A549 (cell line): ENCODE results near the gene MAMLD1. TPM values are rescaled to one million over a fixed set of nuclear protein-coding genes. Genes with fewer than 3 reads are reported as not detected.

Source experiments
- ATAC-seq, 2 experiments: fragments of 200-7000 bp in 1 of 2; fragments of >200 bp in 1 of 2; cut with Nextera tagmentation in 1 of 2; cut with Tn5 transposase in 1 of 2; 3 replicates each; pipeline versions ENCODE4 v1.8.0 to v1.9.1; 2018 to 2020; ENCODE audit warnings: mild to moderate bottlenecking in 1 of 2, moderate library complexity in 1 of 2
- CTCF ChIA-PET: fragments of 300-600 bp; sonication (Branson Sonifier 250); formaldehyde crosslinking; extraction: SDS; loops from one replicate; lab custom pipeline; 2021; ENCODE audit warnings: antibody characterized with exemption, inconsistent platforms; lab: Yijun Ruan, JAX
- POLR2A ChIA-PET: fragments of 350-600 bp; formaldehyde crosslinking; extraction: SDS; loops from one replicate; lab custom pipeline; 2021; ENCODE audit warnings: antibody characterized with exemption, inconsistent platforms; lab: Yijun Ruan, JAX
- DNase-seq, 2 experiments: peaks; one replicate each; pipeline versions ENCODE4 v3.0.0 to v3.0.0-alpha.2; 2011 to 2016; ENCODE audit warnings: low read depth in 1 of 2, low spot score in 1 of 2
- FAIRE-seq: peaks from 2 replicates; lab custom pipeline; 2011; peaks lifted over from hg19 to GRCh38; lab: Jason Lieb, UNC
- H3K27ac ChIP-seq, 2 experiments: fragments of >200 bp; sonication (Bioruptor Twin); formaldehyde crosslinking; 3 replicates each; pipeline ENCODE4 v1.5.1; 2016 to 2017
- H3K4me1 ChIP-seq: fragments of >200 bp; sonication (Bioruptor Twin); formaldehyde crosslinking; 3 replicates; pipeline ENCODE4 v1.6.1; 2016
- H3K4me2 ChIP-seq: fragments of >200 bp; sonication (Bioruptor Twin); formaldehyde crosslinking; 3 replicates; pipeline ENCODE4 v1.6.1; 2016
- H3K4me3 ChIP-seq: fragments of >200 bp; sonication (Bioruptor Twin); formaldehyde crosslinking; 3 replicates; pipeline ENCODE4 v1.5.1; 2016
- H3K9me3 ChIP-seq: fragments of >200 bp; sonication (Bioruptor Twin); formaldehyde crosslinking; 3 replicates; pipeline ENCODE4 v1.6.1; 2016
- BCL3 ChIP-seq: fragments of >200 bp; sonication (Bioruptor Twin); formaldehyde crosslinking; IDR thresholded peaks from 3 replicates; pipeline ENCODE4 v1.6.1; 2016
- CBX8 ChIP-seq: fragments of 200-600 bp; sonication (generic); IDR thresholded peaks from 2 replicates; pipeline ENCODE4 v1.6.1; 2016
- CHD2 ChIP-seq: fragments of 150-350 bp; IDR thresholded peaks from 2 replicates; pipeline ENCODE4 v1.6.1; 2014; ENCODE audit warnings: low read length; ENCODE audit not compliant: partially characterized antibody
- CHD4 ChIP-seq: fragments of 200-600 bp; sonication (generic); IDR thresholded peaks from 2 replicates; pipeline ENCODE4 v1.6.1; 2016; ENCODE audit warnings: antibody characterized with exemption, mild to moderate bottlenecking, borderline replicate concordance
- CTCF ChIP-seq: fragments of >200 bp; sonication (Bioruptor Twin); formaldehyde crosslinking; IDR thresholded peaks from 3 replicates; pipeline ENCODE4 v1.5.1; 2016
- HOXB5 ChIP-seq: fragments of 250-450 bp; sonication (Bioruptor Pico); IDR thresholded peaks from 2 replicates; pipeline ENCODE4 v1.5.0; 2020; ENCODE audit warnings: mild to moderate bottlenecking, moderate library complexity
- JUN ChIP-seq, 2 experiments: fragments of >200 bp; sonication (Bioruptor Twin); formaldehyde crosslinking; IDR thresholded peaks; 2 replicates in 1 of 2; 3 replicates in 1 of 2; pipeline ENCODE4 v1.6.1; 2016 to 2017
- KDM5A ChIP-seq: fragments of 200-600 bp; sonication (generic); IDR thresholded peaks from 2 replicates; pipeline ENCODE4 v1.6.1; 2016; ENCODE audit warnings: antibody characterized with exemption, mild to moderate bottlenecking
- MAFK ChIP-seq: fragments of 450-650 bp; IDR thresholded peaks from 2 replicates; pipeline ENCODE4 v1.6.1; 2014; ENCODE audit not compliant: partially characterized antibody
- MAX ChIP-seq: IDR thresholded peaks from 2 replicates; pipeline ENCODE4 v1.6.1; 2012
- MYC ChIP-seq: IDR thresholded peaks from 2 replicates; pipeline ENCODE4 v1.6.1; 2012; ENCODE audit warnings: mild to moderate bottlenecking, inconsistent platforms, low read length, improper control_type of control experiment, borderline replicate concordance
- NFE2L2 ChIP-seq: fragments of 150-350 bp; conservative IDR thresholded peaks from 2 replicates; pipeline ENCODE4 v1.6.1; 2014; ENCODE audit warnings: low read length
- NPAS2 ChIP-seq: fragments of 250-450 bp; sonication (Bioruptor Pico); IDR thresholded peaks from 2 replicates; pipeline ENCODE4 v1.8.0; 2022; ENCODE audit warnings: mild to moderate bottlenecking, moderate library complexity, borderline replicate concordance
- NR3C1 ChIP-seq: fragments of >200 bp; sonication (Bioruptor Twin); formaldehyde crosslinking; IDR thresholded peaks from 3 replicates; pipeline ENCODE4 v1.6.1; 2017
- PHF8 ChIP-seq: fragments of 200-600 bp; sonication (generic); IDR thresholded peaks from 2 replicates; pipeline ENCODE4 v1.6.1; 2016; ENCODE audit warnings: low read depth, mild to moderate bottlenecking, antibody characterized with exemption, moderate library complexity, borderline replicate concordance
- POLR2A ChIP-seq: IDR thresholded peaks from 2 replicates; pipeline ENCODE4 v1.6.1; 2012; ENCODE audit warnings: mild to moderate bottlenecking, low read length
- POLR2AphosphoS2 ChIP-seq: conservative IDR thresholded peaks from 2 replicates; pipeline ENCODE4 v1.6.1; 2012; ENCODE audit warnings: low read length, improper control_type of control experiment, inconsistent platforms
- RAD21 ChIP-seq, 2 experiments: fragments of >200 bp in 1 of 2; sonication (Bioruptor Twin) in 1 of 2; formaldehyde crosslinking in 1 of 2; IDR thresholded peaks in 1 of 2; conservative IDR thresholded peaks in 1 of 2; 2 replicates in 1 of 2; 3 replicates in 1 of 2; pipeline ENCODE4 v1.6.1; 2012 to 2018; ENCODE audit warnings: inconsistent platforms in 1 of 2
- RARB ChIP-seq: fragments of 250-450 bp; sonication (Bioruptor Pico); IDR thresholded peaks from 2 replicates; pipeline ENCODE4 v1.8.0; 2021; ENCODE audit warnings: mild to moderate bottlenecking, moderate library complexity
- REST ChIP-seq: fragments of 200-600 bp; sonication (generic); IDR thresholded peaks from 2 replicates; pipeline ENCODE4 v1.6.1; 2016; ENCODE audit warnings: antibody characterized with exemption, mild to moderate bottlenecking, moderate library complexity
- SREBF2 ChIP-seq: fragments of 450-650 bp; IDR thresholded peaks from 2 replicates; pipeline ENCODE4 v1.6.1; 2014; ENCODE audit warnings: mild to moderate bottlenecking, moderate library complexity
- ZFP36 ChIP-seq: fragments of 450-650 bp; IDR thresholded peaks from 2 replicates; pipeline ENCODE4 v1.6.1; 2014; ENCODE audit warnings: borderline replicate concordance; ENCODE audit not compliant: partially characterized antibody
- ZNF302 ChIP-seq: fragments of 250-450 bp; sonication (Bioruptor Pico); IDR thresholded peaks from 2 replicates; pipeline ENCODE4 v1.9.0; 2021; ENCODE audit warnings: inconsistent platforms, mild to moderate bottlenecking, moderate library complexity
- WGBS: methylation state at CpG from one replicate; pipeline ENCODE4 v1.1.6; 2017; ENCODE audit errors: missing lambda C conversion rate; 5-methylcytosine and 5-hydroxymethylcytosine counted together
- polyA plus RNA-seq, 4 experiments: library from polyadenylated mRNA; depleted of rRNA in 3 of 4; stranded (reverse); fragments of >200 nt; fragmentation: RNase III in 1 of 4; extraction: RNeasy Plus Mini Kit Qiagen cat#74134 plus additional on column Dnase treatment in 1 of 4; gene quantifications; 2 replicates in 3 of 4; 3 replicates in 1 of 4; pipeline ENCODE4 v1.2.3, GENCODE V29; 2011 to 2017
- TF ChIP-seq, protein P1 (sequence below): fragments of 450-650 bp; IDR thresholded peaks from 2 replicates; pipeline ENCODE4 v1.6.1; 2014; ENCODE audit warnings: antibody characterized with exemption
- TF ChIP-seq, protein P2 (sequence below): fragments of >200 bp; sonication (Bioruptor Twin); formaldehyde crosslinking; IDR thresholded peaks from 2 replicates; pipeline ENCODE4 v1.6.1; 2016

The MAMLD1 gene
- polyA plus RNA-seq, 2 of the 4 experiments (the other 2 are of a cell fraction) = 1.2 to 2.3 TPM

DNA sequence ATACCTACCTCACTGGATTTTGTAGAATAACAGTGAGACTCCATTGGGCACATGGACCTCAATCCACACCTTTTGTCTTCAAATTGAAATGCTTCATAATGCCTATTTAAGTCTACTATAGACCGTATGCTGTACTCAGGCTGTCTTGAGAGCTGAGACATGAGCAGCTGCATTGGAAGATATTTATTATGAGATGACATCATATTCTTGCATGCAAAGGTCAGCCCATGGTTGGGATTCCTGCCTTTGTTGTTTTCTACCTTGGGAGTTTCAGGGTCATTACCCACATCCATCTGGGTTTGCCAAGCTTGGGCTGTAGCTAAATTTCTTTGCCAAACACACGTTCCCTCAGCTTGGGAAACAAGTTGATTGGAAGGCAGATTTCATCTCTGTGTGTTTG lies 33.2 kb upstream of the MAMLD1 start:
- TF ChIP-seq POLR2AphosphoS2 (no peak), RAD21 (conservative IDR thresholded peaks at IDR 0.05 in 1 of 2, IDR thresholded peaks at IDR 0.05 in 1 of 2) (no peak), CHD2 (no peak), RARB (CRISPR knock-in tag) (no peak), MAFK (no peak), MYC (no peak), PHF8 (no peak), KDM5A (no peak), JUN (IDR thresholded peaks at IDR 0.05) (no peak), REST (no peak), HOXB5 (CRISPR knock-in tag) (no peak), POLR2A (no peak), CTCF (no peak)
- TF ChIP-seq, protein P1, sequence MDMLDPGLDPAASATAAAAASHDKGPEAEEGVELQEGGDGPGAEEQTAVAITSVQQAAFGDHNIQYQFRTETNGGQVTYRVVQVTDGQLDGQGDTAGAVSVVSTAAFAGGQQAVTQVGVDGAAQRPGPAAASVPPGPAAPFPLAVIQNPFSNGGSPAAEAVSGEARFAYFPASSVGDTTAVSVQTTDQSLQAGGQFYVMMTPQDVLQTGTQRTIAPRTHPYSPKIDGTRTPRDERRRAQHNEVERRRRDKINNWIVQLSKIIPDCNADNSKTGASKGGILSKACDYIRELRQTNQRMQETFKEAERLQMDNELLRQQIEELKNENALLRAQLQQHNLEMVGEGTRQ = no peak
- TF ChIP-seq, protein P2, sequence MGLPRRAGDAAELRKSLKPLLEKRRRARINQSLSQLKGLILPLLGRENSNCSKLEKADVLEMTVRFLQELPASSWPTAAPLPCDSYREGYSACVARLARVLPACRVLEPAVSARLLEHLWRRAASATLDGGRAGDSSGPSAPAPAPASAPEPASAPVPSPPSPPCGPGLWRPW = no peak
- Histone ChIP-seq H3K9me3 (no peaks in the 10 kb centered on the region), H3K4me3 (no peak overlapping the region), H3K4me2 (no peak overlapping the region), H3K4me1 (peaks cover 12% of the 10 kb centered on the region), H3K27ac (no peak overlapping the region)
- ChIA-PET CTCF (no interaction called here), POLR2A (no interaction called here)
- FAIRE-seq (peak; percentile 28), DNase-seq (no peak), ATAC-seq (no peak)
- 63% methylated on average over 2 of the region's 2 CpGs for WGBS

DNA sequence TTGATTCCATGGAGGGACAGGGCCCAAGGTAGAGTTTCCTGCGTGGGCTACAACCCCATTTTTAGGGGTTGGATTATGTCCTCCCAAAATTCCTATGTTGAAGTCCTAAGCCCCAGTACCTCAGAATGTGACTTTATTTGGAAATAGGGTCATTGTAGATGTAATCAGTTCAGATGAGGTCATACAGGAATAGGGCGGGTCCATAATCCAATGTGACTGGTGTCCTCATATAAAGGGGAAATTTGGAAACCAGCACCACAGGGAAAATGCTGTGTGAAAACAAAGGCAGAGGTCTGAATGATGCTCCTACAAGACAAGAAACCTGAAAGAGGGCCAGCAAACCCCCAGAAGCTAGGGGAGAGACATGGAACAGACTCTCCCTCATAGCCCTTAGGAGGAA lies 31.1 kb upstream of the MAMLD1 start:
- ATAC-seq (no peak), FAIRE-seq (no peak), DNase-seq (no peak)
- H3K9me3 ChIP-seq = no peaks in the 10 kb centered on the region
- H3K4me3 ChIP-seq = no peak overlapping the region
- H3K4me2 ChIP-seq = no peak overlapping the region
- H3K4me1 ChIP-seq = no peaks in the 10 kb centered on the region
- CTCF ChIA-PET = interaction anchor here (1.7 kb wide), 1 partner anchor 33 kb away, joined by 4 read pairs; no protein-coding TSS in a partner anchor
- POLR2A ChIA-PET = no interaction called here
- WGBS = 92% methylated on average over 2 of the region's 2 CpGs
- no peak overlapping the region for H3K27ac ChIP-seq
- no peak for TF ChIP-seq NFE2L2
- TF ChIP-seq NR3C1 = no peak
- no peak for TF ChIP-seq CHD4
- TF ChIP-seq ZNF302 = no peak
- TF ChIP-seq CBX8 = no peak
- no peak for TF ChIP-seq CTCF
- no peak for TF ChIP-seq JUN (IDR thresholded peaks at IDR 0.05)
- TF ChIP-seq ZFP36 = no peak
- no peak for TF ChIP-seq MYC
- TF ChIP-seq NPAS2 = no peak
- TF ChIP-seq SREBF2 = no peak
- no peak for TF ChIP-seq BCL3
- no peak for TF ChIP-seq MAX
